T1000 (cell line): ENCODE results near the gene STAT4.

ENCODE experiments used
- DNase-seq: peaks from one replicate; lab custom pipeline; 2025; ENCODE audit warnings: mixed read lengths; lab: John Stamatoyannopoulos, UW

Gene STAT4

DNA sequence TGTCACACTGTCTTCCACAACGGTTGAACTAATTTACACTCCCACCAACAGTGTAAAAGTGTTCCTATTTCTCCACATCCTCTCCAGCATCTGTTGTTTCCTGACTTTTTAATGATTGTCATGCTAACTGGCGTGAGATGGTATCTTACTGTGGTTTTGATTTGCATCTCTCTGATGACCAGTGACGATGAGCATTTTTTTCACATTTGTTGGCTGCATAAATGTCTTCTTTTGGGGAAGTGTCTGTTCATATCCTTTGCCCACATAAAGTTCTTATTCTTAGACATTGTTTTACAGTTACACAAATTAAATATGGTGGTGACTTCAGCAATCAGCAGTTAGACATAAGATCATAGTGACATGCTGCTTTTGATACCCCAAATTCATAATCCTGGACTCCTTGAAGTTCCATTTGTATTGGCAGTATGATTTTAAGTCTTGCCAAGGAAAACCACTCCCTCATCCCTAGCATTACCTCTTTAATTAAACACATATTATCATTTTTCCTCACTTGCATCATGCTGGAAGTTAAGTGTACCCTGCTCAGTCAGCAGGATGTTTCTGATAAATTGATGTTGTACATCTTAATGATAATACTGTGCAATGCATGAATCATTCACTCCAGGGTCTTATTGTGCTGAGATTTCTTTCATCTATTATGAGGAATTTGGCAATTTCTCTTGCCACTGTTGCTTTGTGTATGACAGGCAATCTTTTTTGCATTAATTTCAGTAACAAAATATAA is 69.2 kb downstream of the STAT4 start:
- no peak for DNase-seq

DNA sequence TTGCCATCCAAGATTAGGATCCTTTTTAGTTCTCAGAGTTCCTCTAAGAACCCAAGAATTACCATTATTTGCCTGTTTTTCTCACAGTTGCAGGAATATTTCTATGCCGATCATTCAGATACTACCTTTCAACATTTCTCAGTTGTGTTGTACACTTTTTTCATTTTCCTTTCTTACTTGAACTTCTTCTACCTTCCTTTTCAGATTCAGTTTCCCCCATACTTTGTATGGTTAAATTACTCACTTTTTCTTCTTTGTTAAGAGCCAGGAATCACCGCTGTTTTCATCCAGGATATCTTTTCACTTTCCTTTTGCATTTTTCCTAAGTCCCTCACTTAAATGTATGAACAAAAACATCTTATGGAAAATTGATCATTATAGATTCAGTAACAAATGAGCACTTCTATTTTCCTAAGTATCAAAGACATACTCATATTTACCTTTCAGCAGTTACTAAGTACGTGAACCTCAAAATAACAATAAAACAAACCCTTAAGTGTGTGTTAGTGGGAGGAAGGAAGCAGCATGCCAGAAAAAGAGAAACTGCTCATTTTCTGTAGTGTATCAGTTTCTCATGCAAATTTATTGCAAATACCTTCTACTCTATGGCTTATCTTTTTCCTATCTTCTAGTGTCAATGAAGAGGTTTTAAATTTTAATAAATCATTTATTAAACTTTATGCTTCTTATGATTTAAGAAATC is 72.5 kb downstream of the STAT4 start:
- no peak for DNase-seq

DNA sequence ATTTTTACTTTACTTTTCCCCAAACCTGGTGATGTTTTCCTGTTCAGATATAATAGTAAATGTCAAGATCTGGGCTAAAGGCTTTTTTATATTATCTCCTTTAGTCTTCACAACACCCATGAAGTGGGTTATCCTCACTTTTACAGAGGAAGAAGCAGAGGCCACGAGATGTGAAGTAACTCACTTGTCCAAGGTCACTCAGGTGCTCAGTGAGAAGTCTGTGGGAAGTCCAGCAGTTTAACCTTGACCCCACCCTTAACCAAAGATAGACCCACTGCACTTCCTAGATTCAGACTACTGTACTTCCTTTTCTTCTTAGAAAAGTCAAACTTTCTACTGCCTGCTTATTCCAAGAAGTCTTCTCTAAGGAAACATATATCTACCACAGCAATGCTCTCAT is 80.5 kb downstream of the STAT4 start:
- DNase-seq: no peak

DNA sequence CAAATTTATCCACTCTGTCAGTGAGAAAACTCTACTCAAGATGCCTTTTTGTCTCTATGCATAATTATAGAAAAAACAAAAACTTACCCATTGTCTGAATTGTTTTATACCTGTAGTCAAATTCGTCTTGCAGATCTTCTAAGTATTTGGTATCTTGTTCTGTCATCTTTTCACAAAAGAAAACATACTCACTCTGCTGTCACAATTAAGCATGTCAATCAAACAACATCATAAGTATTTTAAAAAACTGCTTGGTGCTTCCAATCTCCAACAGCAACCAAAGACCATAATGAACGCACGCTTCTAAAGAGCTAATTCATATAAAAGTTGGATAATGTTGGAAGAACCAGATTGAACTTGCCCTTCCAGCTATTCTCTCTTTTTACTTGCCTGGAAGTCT is 81.2 kb downstream of the STAT4 start:
- DNase-seq: no peak

DNA sequence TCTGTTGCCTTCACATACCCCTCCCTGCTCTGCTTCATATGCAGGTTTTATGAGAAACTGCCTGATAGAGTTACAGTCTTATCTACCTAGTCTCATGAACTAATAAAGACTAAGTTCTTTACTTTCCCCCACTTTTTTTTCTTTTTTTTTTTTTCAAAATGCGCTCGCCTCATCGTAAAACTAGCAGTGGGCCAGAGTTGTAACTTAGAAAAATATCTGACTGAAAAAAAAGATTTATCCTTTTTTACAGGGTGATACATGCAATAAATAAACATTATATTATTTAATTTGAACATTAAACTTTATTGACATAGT is 83.9 kb downstream of the STAT4 start:
- DNase-seq: no peak

DNA sequence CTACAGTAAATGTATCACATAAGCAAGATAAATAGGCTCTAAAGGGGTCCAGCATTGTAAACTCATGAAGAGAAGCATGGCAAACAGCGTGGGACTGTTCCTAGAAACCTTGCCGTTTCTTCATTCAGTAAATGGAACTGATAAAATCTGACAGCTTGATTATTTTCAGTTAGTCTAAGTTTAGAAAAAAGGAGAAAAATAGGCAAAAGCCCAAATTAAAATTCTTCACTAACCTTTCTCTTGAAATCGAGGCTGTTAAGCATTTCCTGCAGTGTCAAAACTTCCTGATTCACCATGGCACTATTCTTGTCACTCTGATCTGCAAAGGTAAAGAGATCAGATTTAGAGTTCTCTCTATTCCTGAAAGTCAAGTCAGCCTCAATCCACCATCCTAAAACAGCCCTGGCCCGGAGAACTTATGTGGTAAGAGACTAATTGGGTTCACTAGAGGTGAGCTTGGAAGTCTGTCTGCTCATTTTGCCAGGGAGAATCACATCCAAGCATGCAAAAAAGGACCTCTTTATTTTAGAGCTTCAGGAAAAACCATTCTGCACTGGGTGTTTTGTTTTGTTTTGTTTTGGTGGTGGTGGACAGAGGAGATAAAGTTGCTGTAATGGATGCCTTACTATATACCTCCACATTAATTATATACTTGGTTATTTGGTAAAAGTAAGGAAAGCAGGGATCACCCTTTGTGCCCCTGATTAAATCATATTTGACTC is 84.4 kb downstream of the STAT4 start:
- no peak for DNase-seq

DNA sequence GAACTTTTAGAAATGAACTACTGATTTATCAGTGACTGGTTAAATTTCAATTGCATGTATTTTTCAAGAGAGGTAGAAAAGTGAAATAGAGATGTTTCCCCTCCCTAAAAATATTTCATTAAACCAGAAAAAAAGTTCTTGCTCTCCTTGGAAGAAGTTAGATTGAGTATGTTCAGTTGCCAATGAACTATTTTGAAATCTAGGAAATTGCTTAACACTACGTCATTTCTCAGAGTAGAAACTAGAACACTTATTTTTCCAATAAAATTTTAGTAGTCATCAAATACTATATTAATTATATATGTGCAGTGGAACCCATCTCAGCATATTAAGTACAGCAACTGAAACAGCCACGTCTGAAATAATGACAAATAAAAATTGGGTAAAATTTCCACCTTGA is 85.0 kb downstream of the STAT4 start:
- no peak for DNase-seq

DNA sequence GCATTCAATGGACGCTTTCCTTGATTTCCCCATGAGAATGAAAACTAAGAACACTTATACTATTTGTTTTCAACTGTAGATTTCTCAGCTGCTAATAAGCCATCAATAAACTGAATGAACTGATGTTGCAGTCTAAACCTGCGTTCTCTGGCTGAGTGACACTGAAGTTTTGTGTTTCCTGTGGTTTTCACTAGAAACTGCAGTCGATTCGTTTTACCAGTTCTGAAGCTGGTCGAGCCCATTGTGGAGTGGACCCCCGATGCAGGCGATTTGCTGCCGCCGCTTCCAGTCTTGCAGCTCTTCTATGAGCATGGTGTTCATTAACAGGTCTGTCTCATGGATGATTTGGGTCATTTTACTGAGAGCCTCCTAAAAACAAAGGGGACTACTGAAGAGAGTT is 86.2 kb downstream of the STAT4 start:
- DNase-seq: no peak

DNA sequence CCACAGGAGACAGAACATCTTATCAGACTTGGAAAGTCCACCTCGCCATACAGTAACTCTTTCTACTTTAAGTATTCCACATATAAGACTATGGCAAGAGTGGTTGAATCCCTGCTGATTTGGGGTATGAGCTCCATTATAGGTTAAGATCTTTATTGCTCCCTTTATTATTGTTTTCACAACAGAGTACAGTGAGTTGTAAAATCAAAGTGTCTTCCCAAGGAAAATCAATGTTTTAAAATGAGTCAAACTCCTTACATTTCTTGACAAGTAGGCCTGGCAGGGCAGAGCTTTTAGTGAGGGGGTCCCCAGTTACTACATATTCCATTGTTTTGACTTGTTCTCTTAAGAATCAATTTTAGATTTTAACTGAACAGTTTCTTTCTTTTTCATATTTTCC is 87.2 kb downstream of the STAT4 start:
- DNase-seq: no peak

DNA sequence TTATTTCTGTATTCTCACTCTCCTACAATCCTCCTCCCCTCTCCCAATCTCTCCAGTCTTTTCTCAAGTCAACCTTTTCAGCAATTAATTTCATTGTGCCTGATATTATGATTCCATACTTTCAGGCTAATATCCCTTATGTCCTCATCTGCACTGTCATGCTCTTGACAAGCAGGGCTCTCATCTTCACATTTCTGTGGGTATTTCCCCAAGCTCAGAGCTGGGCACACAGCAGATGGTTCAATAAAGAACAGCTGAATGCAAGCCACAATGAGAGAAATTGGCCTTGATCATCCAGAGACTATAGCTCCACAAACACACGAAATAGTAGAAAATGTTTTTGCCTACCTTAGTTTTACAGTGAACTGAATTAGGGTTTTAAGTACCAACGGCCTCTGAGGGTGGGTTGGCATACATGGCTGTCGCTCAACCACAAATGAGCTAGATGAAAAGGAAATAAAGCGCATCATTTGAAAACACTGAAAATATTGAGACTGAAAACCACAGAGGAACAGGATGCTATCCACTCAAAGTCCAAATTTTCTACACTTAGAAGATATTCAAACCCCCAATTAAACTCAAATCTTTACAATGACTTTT is 89.3 kb downstream of the STAT4 start:
- no peak for DNase-seq

DNA sequence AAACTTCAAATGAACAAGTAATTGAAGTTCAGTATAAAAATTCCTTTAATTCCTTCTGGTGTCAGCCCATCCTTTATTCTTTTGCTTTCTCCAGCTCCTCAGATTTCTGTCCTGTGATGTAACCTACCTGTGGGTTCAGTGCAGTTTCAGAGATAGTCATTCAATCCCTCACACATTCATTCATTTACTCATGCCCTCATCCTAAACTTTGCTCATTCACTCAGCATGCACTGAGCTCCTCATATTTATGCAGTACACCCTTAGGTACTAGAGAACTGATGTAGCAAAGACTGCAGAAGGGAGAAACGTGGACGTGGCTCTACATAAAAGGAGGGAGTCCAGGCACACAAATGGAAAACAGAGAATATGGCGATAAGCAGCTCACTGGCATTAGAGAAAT is 91.5 kb downstream of the STAT4 start:
- no peak for DNase-seq

DNA sequence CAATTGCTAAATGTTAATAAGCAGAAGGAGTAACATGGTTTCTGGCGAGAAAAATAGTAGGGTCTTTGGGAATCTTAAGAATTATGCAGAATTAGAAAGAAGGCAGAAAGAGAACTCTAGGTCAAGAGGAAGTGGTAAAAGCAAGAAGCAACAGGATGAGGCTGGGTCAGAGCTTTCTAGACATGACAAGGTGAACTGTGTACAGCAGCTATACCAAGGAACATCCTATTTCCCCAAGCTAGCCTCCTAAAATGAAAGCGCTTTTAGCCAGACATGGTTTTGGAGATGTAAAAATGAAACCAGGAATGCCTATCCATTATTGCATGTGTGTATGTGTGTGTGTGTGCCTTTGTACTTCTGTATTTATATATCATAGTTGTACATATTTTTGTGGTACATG is 94.6 kb downstream of the STAT4 start:
- DNase-seq: no peak

DNA sequence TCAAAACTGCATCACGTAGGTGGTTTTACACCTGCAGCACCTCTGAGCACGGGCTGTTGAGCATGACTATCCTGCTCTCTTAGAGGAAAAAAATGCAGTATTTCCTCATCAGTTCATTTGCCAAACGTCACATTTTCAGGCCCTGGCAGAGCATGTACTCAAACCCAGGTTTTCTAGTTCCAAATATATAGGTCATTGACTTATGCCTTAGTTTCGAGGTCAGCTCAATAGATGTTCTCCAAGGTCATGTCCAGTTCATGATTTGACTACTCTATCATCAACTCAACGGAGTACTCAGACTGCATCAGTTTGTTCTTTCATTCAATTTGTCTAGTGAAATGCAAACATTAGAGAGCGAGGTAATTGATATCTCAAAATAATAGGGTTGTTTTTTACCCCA is 97.5 kb downstream of the STAT4 start:
- no peak for DNase-seq

DNA sequence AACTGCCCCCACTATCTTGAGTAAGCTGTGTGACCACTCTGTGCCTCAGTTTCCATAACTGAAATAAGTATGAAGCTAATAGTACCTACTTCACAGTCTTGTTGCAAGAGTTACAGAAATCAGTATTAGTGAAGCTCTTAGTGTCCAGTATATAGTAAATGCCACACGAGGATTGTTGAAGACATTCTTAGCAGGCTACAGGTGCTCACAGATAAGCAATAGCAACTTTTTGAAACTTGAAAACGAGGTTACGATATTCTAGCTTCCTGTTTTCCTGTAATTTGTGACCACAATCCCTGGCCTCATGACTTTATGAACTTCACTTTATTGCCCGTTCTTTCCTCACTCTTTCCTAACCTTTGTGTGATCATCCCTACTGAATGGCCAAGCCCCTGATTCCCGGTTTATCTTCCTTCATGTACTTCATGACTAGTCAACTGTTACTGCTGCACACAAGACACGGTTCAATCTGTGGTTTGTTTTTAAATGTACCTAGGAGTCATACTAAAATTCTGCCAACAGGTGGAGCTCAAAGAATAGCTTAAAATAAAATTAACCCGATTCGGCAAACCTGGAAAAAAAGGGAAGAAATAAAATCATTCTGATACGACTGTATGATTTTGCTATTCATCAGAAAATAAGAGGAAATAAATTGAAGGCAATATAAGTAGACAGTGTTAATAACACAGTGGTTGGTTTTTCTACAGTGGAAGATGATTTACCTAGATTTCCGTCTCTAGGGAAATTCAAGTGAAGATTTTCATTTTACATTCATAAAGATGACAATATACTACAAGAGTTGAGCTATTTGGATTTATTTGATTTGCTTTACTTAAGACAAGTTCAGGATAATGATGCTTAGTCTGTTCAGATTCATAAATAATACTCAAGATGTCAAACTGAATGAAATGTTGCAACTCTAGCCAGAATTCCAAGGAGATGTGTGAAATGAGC is 98.7 kb downstream of the STAT4 start:
- no peak for DNase-seq

DNA sequence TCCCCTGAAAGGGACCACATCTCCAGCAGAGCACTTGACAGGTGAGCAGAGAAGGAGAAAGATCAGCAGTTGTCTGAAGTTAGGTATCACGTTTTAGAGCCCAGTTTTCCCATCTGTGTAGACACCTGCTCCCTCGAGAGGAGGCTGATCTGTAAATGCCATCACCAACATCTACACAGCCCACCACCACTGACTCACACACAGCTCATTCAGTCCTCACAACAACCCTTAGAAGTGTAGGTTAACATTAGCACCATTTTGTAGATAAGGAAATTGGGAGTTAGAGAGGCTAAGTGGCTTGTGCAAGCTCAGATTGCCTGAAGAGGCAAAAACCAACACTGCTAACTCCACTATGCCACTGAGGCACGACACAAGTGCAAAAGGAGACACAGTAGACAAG is 99.6 kb downstream of the STAT4 start:
- DNase-seq: no peak

DNA sequence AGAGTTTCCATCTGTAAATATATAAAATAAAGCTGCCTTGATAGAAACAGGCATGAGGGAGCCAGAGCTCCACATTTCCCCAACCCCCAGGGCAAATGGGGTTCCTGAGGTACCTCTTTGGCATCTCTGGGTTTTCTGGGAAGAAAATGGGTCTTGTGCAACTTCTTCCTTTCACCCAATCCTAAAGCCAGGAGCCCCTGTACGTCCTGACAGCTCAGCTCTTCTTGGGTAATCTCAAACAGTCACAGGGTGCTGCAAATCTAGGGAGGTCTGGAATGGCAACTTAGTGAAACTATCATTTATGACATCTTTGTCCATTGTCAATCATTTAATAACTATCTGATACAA is 100.2 kb downstream of the STAT4 start:
- peak; percentile 34 for DNase-seq

DNA sequence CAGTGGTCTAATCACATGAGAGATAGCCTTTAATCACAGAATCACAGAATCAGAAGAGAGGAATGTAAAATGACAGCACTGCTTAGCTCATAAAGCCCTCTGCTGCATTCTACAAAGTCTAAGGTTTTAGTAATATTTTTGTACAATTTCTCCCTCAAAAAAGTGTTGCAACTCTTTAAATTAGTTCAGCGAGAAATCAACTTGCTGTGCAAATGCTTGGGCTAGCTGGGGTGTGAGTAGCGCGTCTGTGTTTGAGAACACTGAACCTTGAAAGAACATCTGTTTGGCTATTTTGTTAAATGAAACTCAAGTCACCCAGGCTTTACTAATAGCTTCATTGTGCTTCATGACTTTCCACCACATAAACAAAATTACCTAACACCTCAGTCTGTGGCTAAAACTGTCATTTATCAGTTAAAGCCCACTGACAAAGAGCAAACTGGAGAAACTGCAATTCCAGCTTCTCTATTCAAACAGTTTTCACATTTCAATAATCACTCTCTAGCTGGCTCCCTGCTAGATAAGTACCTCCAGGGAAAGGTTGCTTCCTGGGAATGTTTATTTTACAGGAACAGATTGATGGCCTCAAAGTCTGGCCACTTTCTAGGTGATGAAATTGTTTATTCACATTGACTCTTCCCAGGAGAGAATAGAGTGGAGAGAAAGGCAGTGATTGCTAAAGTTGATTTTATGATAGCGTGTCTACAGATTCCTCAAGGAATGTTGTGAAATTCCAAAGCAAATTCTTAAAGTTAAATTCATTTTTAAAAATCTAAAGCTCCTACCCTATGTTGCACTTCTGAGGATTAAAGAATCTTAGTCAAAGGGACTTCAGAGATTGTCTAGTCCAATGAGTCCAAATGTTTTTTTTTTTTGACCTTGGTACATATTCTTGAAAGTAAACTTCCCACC is 100.8 kb downstream of the STAT4 start:
- no peak for DNase-seq

DNA sequence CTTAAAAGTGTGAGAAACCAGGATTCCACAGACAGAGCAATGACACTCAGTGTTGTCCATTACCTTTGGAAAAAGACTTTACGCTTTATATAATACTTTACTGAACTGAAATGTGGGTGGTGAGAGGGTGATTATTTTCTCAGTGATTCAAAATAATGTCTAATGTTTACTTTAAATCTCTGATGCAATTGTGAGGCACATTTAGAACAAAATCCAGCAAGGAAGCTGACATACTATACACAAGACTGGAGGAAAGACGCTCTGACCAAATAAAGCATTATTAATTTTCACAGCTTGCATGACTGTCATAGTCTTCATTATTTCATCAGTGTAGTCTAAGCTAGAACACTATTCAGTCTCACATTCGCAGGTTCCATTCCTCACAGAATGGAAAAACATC is 102.7 kb downstream of the STAT4 start:
- DNase-seq: no peak

DNA sequence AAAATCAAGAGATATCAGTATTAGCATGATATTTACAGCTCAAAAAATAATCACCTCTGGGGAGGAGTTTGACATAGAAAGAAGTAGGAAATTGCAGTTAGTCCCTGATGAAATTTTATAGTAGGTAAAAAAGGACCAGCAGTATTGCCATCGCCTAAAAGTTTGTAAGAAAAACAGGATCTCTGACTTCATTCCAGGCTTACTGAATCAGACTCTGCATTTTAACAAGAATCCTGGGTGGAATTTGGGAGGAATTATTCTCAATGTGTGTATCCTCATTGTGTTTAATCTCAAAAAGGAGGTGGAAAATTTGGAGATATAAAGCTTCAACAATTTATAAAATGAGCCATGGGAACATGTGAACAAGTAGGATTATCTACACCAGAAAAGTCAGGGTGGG is 105.7 kb downstream of the STAT4 start:
- no peak for DNase-seq

DNA sequence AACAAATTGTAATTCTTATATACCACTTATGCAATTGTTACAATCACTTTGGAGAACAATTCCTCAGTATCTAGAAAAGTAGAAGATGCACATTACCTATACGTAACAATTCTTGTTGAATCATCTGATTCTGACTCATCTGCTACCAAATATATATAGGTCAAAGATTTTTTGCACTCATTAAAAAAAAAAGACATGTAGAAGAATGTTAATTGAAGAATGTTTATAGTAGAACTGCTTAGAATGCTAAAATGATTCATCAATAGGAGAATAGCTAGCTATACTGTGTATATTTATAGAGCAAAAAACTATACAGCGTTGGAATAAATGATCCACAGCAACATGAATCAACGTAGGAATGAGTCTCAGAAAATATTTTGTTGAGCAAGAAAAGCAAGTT is 107.4 kb downstream of the STAT4 start:
- no peak for DNase-seq
